AML-193 (cell line): ENCODE results near the gene LGALS7.
A peak's percentile ranks its signal among the peaks of the same experiment; 100 is the strongest.
"Not testable (repeated sequence)": the region's sequence is repeated elsewhere in the genome, so short reads cannot be mapped to it uniquely, and the experiment has no call there.

Experiments
- DNase-seq, 2 experiments: peaks; one replicate each; lab custom pipeline; 2025; lab: John Stamatoyannopoulos, UW

LGALS7 gene

DNA sequence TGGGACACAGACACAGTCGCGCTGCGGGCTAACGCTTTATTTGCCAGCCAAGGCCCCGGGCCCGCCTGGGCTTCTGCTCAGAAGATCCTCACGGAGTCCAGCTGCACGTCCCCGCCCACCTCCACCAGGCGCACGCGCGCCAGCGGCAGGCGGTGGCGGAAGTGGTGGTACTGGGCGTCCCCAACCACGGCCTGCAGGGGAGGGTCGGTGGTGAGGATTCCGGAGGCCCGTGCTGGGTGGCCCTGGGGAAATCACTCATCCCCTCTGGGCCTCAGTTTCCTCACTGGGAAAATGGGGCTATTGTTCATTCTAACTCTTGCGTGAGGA is 2.4 kb downstream of the LGALS7 start:
- DNase-seq, result not testable (repeated sequence)

DNA sequence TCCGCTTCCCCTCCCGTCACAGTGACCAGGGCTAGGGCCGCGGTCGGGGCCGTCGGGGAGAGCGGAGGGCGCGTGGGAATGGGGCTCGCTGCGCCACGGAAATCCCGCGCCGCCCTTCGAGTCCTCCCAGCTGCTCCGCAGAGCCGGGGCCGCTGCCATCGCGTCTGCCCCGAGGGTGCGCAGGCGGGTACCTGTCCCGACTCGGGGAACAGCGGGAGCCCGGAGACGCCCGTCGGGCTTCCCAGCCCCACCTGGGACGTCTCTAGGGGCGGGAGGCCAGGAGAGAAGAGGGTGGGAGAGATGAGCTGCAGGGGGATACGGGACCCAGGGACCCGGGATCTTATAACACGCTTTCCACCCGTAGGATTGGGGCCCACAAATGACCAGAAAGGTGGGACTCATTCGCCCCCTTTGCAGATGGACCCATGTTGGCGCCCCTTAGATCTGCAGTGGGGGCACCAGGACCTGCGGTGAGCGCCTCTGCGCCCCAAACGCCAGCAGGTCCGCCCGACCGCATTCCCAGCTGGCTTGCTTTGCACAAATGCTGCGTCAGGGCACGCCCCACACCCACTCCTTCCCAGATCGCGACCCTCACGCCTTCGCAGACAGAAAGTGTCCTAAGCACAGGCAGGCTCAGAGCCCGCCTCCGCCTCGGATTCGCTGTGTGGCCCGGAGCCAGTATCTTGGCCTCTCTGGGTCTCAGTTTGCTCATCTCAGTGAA is 2.9 kb downstream of the LGALS7 start:
- DNase-seq, result not testable (repeated sequence)

DNA sequence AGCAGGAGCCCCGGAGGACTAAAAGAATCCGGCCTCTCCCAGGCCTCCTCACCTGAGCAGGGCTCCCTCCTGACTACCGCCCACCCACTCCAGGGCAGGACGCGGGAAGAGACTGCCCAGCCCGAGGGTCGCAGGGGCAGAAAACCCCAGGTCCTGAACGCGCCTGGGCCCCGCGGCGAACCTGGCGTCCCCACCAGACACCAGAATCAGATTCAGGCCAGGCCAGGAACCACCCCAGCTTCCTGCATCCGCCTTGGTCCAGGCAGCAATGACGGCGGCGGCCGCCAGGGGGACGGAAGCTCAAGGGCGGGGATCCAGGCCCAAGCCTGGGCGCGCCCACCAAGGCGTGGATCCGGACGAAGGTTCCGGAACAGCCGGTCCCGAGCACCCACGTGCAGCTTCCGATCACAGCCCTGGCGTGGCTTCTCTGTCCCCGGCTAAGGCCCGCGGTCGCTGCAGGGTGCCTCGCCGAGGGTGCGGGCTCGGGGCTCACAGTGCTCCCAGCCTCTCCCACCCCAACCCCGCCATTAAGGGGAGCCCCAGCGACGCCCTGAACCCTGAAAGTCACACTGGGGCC is 3.6 kb downstream of the LGALS7 start:
- peak; percentile 51 to 61 for DNase-seq

DNA sequence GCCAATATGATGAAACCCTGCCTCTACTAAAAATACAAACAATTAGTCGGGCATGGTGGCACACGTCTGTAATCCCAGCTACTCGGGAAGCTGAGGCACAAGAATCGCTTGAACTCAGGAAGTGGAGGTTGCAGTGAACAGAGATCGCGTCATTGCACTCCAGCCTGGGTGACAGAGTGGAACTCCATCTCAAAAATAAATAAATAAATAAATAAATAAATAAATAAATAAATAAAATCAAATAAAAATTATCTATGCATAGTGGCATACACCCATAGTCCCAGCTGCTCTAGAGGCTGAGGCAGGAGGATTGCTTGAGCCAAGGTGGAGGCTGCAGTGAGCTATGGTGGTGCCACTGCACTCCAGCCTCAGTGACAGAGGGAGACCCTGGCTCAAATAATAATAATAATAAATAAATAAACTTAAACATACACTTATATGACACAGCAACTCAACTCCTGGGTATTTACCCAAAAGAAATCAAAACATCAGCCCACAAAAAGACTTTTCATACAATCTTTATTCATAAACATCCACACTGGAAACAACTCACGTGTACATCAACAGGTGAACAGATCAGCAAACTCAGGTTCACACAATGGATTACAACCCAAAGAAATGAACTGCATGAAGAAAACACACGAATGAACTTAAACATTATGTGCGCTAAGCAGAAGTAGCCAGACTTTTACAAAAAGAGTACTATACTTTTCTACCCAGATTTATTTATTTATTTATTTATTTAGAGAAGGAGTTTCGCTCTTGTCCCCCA is 6.9 kb downstream of the LGALS7 start:
- DNase-seq, result no peak

DNA sequence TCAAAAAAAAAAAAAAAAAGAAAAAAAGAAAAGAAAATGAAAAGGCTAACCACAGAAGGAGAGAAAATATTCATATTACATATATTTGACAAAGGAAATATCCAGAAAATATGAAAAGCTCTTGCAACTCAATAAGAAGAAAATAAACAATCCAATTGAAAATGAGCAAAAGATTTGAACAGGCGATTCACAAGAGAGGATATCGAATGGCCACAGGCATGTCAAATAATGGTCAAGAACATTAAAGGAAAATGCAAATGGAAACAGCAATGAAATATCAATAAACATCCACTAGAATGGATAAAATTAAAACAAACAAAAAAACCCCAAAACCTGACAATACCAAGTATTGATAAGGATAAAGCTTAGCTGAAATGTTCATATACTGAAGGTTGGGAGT is 8.1 kb downstream of the LGALS7 start:
- no peak for DNase-seq

DNA sequence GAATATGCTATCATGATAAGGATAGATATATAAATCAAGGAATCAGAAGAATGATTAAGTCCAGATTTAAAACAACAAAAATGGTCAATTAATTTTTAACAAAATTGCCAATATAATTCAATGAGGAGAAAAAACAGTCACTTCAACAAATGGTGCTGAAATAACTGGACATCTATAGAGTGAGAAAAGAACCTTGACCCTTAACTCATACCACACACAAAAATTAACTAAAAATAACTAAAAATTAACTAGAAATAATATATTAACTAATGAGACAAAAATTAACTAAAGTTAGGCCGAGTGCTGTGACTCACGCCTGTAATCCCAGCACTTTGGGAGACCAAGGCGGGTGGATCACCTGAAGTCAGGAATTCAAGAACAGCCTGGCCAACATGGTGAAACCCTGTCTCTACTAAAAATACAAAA is 9.5 kb downstream of the LGALS7 start:
- no peak for DNase-seq

DNA sequence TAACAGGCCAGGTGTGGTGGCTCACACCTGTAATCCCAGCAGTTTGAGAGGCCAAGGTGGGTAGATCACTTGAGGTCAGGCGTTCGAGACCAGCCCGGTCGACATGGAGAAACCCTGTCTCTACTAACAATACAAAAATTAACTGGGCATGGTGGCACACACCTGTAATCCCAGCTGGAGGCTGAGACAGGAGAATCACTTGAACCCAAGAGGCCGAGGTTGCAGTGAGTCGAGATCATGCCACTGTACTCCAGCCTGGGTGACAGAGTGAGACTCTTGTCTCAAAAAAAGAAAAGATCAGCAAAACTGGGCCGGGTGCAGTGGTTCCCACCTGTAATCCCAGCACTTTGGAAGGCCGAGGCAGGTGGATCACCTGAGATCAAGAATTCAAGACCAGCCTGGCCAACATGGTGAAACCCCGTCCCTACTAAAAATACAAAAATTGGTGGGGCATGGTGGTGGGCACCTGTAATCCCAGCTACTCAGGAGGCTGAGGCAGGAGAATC is 11.4 kb downstream of the LGALS7 start:
- not testable (repeated sequence) for DNase-seq

DNA sequence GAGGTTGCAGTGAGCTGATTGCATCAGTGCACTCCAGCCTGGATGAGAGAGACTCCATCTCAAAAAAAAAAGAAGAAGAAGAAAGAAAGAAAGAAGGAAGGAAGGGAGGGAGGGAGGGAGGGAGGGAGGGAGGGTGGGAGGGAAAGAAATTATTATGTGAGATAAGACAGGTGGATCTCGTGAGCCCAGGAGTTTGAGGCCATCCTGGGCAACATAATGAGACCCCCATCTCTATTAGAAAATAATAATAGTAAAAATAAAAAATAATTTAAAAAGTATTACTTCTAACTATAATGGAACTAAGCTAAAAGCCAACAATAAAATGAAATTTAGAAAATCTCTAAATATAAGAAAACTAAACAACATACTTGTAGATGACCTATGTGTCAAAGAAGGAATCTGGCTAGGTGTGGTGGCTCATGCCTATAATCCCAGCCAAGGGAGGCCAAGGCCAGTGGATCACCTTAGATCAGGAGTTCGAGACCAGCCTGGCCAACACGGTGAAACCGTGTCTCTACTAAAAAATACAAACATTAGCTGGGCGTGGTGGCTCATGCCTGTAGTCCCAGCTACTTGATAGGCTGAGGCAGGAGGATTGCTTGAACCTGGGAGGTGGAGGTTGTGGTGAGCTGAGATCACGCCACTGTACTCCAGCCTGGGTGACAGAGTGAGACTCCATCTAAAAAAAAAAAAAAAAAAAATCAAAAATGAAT is 12.4 kb downstream of the LGALS7 start:
- not testable (repeated sequence) for DNase-seq

DNA sequence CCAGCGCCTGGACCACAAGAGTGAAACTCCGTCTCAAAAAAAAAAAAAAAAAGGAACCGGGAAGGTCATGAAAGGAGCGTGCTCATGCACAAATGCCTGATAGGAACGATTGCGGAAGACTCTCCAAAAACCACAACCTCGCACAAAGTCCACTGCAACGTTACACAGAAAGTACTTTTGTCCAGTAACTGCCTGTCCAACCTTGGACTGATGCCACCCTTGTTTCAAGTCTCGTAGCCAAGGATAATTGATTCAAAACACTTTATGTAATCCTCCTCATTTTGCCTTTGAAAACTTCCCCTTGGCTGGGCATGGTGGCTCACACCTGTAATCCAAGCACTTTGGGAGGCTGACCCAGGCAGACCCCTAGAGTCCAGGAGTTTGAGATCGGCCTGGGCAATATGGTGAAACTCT is 13.7 kb downstream of the LGALS7 start:
- DNase-seq, result no peak

DNA sequence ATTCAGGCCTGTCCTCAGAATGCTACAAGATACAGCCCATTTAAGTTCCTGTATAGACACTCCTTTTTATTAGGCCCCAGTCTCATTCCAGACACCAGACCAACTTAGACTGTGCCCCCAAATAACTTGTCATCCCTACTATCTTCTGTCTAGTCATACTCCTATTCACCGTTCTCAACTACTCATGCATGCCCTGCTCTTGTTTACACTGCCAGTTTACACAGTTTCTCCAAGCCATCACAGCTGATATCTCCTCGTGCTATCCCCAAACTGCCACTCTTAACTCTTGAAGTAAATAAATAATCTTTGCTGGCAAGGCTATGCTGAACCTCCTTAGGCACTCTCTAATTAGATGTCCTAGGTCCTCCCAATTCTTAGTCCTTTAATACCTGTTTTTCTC is 19.1 kb downstream of the LGALS7 start:
- not testable (repeated sequence) for DNase-seq

DNA sequence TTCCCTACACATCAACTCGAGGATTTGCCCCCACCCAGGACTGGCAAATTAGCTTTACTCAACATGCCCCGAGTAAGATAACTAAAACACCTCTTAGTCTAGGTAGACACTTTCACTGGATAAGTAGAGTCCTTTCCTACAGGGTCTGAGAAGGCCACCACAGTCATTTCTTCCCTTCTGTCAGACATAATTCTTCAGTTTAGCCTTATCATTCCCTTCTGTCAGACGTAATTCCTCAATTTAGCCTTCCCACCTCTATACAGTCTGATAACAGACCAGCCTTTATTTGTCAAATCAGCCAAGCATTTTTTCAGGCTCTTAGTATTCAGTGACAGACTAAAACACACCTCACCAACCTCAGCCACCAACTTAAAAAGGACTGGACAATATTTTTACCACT is 19.5 kb downstream of the LGALS7 start:
- not testable (repeated sequence) for DNase-seq

DNA sequence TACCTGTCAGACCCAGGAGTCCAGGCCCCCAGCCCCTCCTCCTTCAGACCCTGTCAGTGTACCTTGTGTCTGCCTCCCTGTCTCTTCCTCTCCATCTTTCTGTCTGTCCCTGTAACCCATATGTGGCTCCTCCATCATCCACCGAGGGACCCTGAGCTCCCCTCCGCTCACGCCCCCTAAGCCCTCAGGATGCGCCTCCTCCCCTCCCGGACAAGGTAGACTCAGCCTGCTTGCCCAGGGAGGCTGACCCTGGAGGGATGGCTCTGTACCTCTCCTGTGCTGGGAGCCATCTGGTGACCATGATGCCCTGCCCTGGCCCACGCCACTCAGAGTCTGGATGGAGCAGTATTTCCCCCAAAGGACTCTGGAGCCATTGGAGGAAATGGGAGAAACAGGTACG is 28.0 kb downstream of the LGALS7 start:
- DNase-seq, result no peak

DNA sequence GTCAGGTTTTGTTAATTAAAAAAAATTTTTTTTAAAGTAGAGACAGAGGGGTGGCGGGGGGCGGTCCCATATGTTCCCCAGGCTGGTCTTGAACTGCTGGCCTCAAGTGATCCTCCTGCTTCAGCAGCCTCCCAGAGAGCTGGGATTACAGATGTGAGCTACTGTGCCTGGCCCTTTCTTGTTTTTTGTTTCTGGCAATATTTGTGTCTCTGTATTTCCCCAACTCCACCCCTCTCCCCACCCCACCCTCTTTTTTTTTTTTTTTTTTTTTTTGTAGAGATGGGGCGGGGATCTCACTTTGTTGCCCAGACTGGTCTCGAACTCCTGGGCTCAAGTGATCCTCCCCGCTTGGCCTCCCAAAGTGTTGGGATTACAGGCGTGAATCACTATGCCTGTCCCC is 28.4 kb downstream of the LGALS7 start:
- no peak for DNase-seq

DNA sequence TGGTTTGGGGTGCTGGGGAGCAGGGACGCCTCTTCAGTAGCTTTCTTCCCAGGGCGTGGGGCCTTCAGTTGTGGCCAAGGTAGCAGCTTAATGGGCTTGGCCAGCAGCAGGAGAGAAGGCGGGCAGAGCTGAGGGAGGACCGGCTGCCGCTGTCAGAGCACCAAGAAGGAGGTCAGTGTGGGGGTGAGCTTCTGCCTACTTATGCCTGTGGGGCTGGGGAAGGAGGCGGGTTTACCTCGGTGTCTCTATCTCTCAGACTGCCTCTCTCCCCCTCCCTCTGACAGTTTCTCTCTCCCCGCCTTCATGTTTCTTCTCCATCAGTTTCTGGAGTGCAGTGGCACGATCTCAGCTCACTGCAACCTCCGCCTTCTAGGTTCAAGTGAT is 29.0 kb downstream of the LGALS7 start, which contains the start of gene CAPN12:
Gene CAPN12 (minus strand): TSS at position 177 of the 384 bp plus-strand sequence. CDS start 309 bp downstream, outside the sequence.
- DNase-seq, result no peak

DNA sequence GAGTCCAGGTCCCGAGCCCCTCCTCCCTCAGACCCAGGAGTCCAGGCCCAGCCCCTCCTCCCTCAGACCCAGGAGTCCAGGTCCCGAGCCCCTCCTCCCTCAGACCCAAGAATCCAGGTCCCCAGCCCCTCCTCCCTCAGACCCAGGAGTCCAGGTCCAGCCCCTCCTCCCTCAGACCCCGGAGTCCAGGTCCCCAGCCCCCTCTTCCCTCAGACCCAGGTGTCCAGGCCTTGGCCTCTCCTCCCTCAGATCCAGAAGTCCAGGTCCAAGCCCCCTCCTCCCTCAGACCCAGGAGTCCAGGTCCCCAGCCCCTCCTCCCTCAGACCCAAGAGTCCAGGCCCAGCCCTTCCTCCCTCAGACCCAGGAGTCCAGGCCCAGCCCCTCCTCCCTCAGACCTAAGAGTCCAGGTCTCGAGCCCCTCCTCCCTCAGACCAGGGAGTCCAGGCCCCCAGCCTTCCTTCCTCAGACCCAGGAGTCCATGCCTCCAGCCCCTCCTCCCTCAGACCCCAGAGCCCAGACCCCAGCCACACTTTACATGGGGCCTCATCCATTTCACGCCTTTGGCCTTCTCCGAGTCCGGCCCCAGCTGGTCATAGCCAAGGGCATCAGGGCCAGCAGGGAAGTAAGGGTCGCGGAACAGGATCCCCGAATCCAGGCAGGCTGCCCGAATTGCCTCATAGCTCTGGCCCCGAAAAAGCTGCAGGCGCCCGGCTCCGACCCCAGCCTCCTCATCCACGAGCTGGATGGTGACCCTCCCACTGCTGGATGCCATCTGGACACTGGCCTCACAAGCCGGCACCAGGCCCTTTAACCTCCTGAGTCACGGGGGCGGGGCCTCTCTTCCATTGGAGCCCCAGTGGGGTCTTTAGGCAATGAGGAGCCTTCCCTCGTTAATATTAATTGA is 29.7 kb downstream of the LGALS7 start:
- DNase-seq, result no peak

DNA sequence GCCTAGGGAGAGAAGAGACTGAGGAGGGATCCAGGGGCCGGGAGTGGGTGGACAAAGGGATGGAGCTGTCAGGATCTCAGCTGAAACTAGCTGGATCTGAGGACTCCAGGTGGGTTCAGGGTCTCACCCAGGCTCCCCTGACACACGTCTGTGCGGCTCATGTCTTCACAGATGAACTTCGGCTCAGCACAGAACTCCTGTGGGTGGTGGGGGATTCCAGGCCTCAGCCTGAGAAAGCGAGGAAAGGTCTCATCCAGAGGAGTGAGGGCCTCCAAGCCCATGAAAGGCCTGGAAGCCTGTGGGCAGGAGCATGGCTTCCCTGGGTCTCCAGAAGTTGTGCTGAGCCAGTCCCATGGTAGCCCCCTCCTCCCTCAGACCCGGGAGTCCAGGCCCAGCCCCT is 30.4 kb downstream of the LGALS7 start:
- no peak for DNase-seq

DNA sequence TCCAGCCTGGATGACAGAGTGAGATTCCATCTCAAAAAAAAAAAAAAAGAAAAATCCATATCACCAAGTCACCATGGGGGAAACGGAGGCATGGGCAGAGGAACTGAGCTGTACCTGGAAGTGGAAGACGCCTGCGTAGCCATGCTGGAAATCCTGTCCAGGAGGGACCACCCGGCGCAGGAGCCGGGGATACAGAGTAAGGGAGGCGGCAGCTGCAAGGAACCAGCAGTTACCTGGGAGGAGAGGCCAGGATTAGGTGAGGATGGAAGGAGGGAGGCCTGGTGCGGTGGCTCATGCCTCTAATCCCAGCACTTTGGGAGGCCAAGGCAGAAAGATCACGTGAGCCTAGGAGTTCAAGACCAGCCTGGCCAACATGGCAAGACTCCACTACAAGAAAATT is 31.0 kb downstream of the LGALS7 start:
- no peak for DNase-seq

DNA sequence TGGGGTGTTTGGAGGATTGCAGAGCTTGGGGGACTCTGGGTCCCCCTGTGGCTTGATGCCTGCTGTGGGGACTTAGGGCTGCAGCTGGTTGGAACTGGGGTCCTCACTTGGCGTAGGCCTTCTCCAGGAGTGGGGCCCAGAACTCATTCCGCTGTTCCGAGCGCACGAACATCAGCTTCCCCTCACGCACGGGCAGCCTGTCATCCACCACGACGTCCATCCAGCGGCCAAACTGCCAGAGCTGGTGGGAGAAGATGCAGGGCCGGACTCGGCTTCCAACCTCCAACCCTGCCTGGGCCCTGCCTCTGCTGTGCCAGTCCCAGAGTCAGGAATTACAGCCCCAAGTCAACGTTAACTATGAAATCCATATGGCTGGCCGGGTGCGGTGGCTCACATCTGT is 31.6 kb downstream of the LGALS7 start:
- DNase-seq, result no peak

DNA sequence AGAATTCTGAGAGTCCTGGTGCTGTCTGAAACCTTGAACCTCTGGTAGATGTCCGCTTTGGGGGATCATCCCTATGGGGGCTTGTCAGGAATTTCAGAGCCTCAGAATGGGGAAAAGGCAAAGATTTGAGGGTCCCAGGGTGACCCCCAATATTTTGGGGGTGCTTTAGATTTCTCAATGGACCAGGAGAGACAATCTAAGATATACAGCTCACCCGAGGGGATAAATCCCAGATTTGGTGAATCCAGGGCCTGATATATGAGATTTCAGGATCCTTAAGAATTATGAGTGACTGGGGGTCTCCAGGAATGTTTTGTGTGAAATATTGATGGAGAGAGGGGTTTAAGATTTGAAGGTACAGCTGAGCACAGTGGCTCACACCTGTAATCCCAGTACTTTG is 32.4 kb downstream of the LGALS7 start:
- DNase-seq, result no peak

DNA sequence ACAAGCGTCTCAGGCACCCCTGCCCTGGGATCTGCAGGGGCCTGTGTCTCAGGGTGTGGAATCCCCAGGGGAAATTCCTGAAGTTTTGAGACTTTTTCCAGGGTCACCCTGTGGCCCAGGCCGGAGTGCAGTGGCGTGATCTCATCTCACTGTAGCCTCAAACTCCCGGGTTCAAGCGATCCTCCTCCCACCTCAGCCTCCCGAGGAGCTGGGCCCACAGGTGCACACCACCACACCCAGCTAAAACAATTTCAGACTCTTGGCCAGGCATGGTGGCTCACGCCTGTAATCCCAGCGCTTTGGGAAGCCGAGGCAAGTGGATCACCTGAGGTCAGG is 33.1 kb downstream of the LGALS7 start:
- no peak for DNase-seq
